Activated T-cell treated with anti-CD3 and anti-CD28 coated beads, Interleukin-2, amount 50 U/mL, for 72 hours (primary cell): ENCODE results near the gene ATG2B. TPM values are rescaled to one million over a fixed set of nuclear protein-coding genes. Genes with fewer than 3 reads are reported as not detected.

Experiments used
- ATAC-seq, 2 donors: fragments of 150-1000 bp; cut with Tn5 transposase; replicated peaks in 1 of 2; 2 replicates each; pipeline ENCODE4 v1.10.0; 2021; ENCODE audit warnings: moderate library complexity in 2 of 2, mild to moderate bottlenecking in 1 of 2
- DNase-seq, 2 donors: peaks; one replicate each; pipeline ENCODE4 v3.0.0; 2021 to 2022; ENCODE audit warnings: mixed read lengths in 1 of 2
- H3K27ac Mint-ChIP-seq: one replicate; pipeline ENCODE4 v1.8.0; 2022; ENCODE audit warnings: mild to moderate bottlenecking, moderate library complexity, mixed read lengths
- H3K27me3 Mint-ChIP-seq: one replicate; pipeline ENCODE4 v1.8.0; 2022; ENCODE audit warnings: low read depth, mixed read lengths
- H3K36me3 Mint-ChIP-seq, 2 donors: one replicate each; pipeline ENCODE4 v1.8.0; 2022; ENCODE audit warnings: mixed read lengths in 2 of 2, mild to moderate bottlenecking in 1 of 2; ENCODE audit not compliant: insufficient read depth in 2 of 2
- H3K4me1 Mint-ChIP-seq: one replicate; pipeline ENCODE4 v1.8.0; 2022; ENCODE audit warnings: low read depth, mixed read lengths
- H3K4me3 Mint-ChIP-seq, 2 donors: one replicate each; pipeline ENCODE4 v1.8.0; 2022; ENCODE audit warnings: mild to moderate bottlenecking in 2 of 2, mixed read lengths in 2 of 2, moderate library complexity in 2 of 2
- H3K9me3 Mint-ChIP-seq, 2 donors: one replicate each; pipeline ENCODE4 v1.8.0; 2022; ENCODE audit warnings: mixed read lengths in 2 of 2
- total RNA-seq, 2 donors: library from RNA; stranded (reverse); gene quantifications; one replicate each; pipeline ENCODE4 v1.2.3, GENCODE V29; 2022

ATG2B gene
- total RNA-seq, 2 donors from 2014 or later = 22.9 to 28.3 TPM

DNA sequence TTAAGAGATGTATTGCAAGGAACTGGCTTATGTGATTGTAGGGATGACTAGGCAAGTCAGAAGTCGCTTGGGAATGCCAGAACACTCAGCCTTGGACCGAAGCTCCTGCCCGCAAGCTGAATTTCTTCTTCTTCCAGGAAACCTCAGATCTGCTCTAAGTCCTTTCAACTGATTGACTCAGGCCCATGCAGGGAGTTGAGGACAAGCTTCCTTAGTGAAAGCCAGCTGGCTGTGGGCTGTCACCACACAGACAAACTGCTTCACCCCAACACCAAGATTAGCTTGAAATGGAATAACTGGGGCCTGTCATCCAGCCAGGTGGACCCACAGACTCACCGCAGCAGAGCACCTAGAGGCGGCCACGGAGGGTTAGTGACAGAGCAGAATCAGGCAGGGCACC is 133.8 kb downstream of the ATG2B start:
- H3K9me3 Mint-ChIP-seq = no peaks in the 10 kb centered on the region
- no peak overlapping the region for H3K27ac Mint-ChIP-seq

More for the DNA sequence above, 133.8 kb downstream of the ATG2B start:
- no peaks in the 10 kb centered on the region for H3K4me1 Mint-ChIP-seq
- H3K36me3 Mint-ChIP-seq = no peaks in the 10 kb centered on the region
- ATAC-seq (no peak), DNase-seq (no peak)
- no peaks in the 10 kb centered on the region for H3K27me3 Mint-ChIP-seq
- H3K4me3 Mint-ChIP-seq = no peak overlapping the region

Other genes with a start within 250 kb of the ATG2B start
- gene BDKRB2, start 158.5 kb downstream of the ATG2B start, total RNA-seq = not detected
- gene BDKRB1, start 107.1 kb downstream of the ATG2B start, total RNA-seq = not detected
- gene GSKIP, start 185 bp upstream of the ATG2B start, total RNA-seq = 10 to 100 TPM; 22.5 to 22.6 TPM
- under 1 TPM; 0.81 to 0.86 TPM for gene AK7, start 28.8 kb upstream of the ATG2B start, total RNA-seq
- gene PAPOLA, start 139.0 kb upstream of the ATG2B start, total RNA-seq = 100 to 1,000 TPM; 124 to 143 TPM